IMR-90 (cell line): ENCODE data around the gene CDH23. TPM values are rescaled to one million over a fixed set of nuclear protein-coding genes. Genes with fewer than 3 reads are reported as not detected.

ENCODE experiments used
- ATAC-seq: fragments of 200-7000 bp; cut with Tn5 transposase; 2 replicates; pipeline ENCODE4 v1.9.1; 2020; ENCODE audit warnings: low read depth, mild to moderate bottlenecking, moderate library complexity
- BruUV-seq: library from RNA; stranded (reverse); fragments of 400-500 nt; replicated peaks from 2 replicates; lab custom pipeline; 2021; lab: Mats Ljungman, UMichigan
- CTCF ChIA-PET: fragments of 300-600 bp; formaldehyde crosslinking; extraction: SDS; loops from one replicate; lab custom pipeline; 2021; ENCODE audit warnings: antibody characterized with exemption; lab: Yijun Ruan, JAX
- POLR2A ChIA-PET: fragments of 300-600 bp; sonication (Branson Sonifier 250); formaldehyde crosslinking; loops from one replicate; lab custom pipeline; 2022; ENCODE audit warnings: antibody characterized with exemption; ENCODE audit not compliant: unreplicated experiment; lab: Charles Lee
- DNase-seq: peaks from one replicate; pipeline ENCODE4 v3.0.0; 2013
- H2AFZ ChIP-seq: replicated peaks from 2 replicates; pipeline ENCODE3; 2013; ENCODE audit warnings: low read length, mild to moderate bottlenecking; ENCODE audit not compliant: poor library complexity
- H2AK5ac ChIP-seq: 2 replicates; pipeline ENCODE4 v1.6.1; 2013; ENCODE audit warnings: low read depth, low read length, inconsistent platforms
- H2AK9ac ChIP-seq: replicated peaks from 2 replicates; pipeline ENCODE3; 2013; ENCODE audit warnings: mild to moderate bottlenecking, low read depth, low read length, moderate library complexity; ENCODE audit not compliant: poor library complexity
- H2BK120ac ChIP-seq: 2 replicates; pipeline ENCODE4 v1.6.1; 2013; ENCODE audit warnings: low read depth, low read length, inconsistent platforms
- H2BK15ac ChIP-seq: 3 replicates; pipeline ENCODE4 v1.6.1; 2013; ENCODE audit warnings: low read depth, low read length, inconsistent platforms
- H2BK20ac ChIP-seq: 2 replicates; pipeline ENCODE4 v1.6.1; 2013; ENCODE audit warnings: low read depth, mild to moderate bottlenecking, inconsistent platforms, low read length, moderate library complexity
- H2BK5ac ChIP-seq: 2 replicates; pipeline ENCODE4 v1.6.1; 2013; ENCODE audit warnings: mild to moderate bottlenecking, low read depth, low read length, inconsistent platforms; ENCODE audit not compliant: poor library complexity, severe bottlenecking
- H3K14ac ChIP-seq: replicated peaks from 2 replicates; pipeline ENCODE4 v1.6.1; 2013; ENCODE audit warnings: low read depth, low read length, inconsistent platforms
- H3K18ac ChIP-seq: 2 replicates; pipeline ENCODE4 v1.6.1; 2013; ENCODE audit warnings: low read depth, low read length, control low read depth
- H3K23ac ChIP-seq: 2 replicates; pipeline ENCODE4 v1.6.1; 2013; ENCODE audit warnings: low read depth, low read length, inconsistent platforms
- H3K27ac ChIP-seq: 2 replicates; pipeline ENCODE4 v1.5.1; 2013; ENCODE audit warnings: mild to moderate bottlenecking, control low read depth, low read length; ENCODE audit not compliant: insufficient read depth
- H3K27me3 ChIP-seq: 2 replicates; pipeline ENCODE4 v1.6.1; 2013; ENCODE audit warnings: low read length; ENCODE audit not compliant: control insufficient read depth, insufficient read depth
- H3K36me3 ChIP-seq: 2 replicates; pipeline ENCODE4 v1.6.1; 2013; ENCODE audit warnings: low read length, mixed read lengths; ENCODE audit not compliant: control insufficient read depth, insufficient read depth
- H3K4ac ChIP-seq: 2 replicates; pipeline ENCODE4 v1.6.1; 2013; ENCODE audit warnings: low read depth, low read length, inconsistent platforms
- H3K4me1 ChIP-seq: 2 replicates; pipeline ENCODE4 v1.6.1; 2013; ENCODE audit warnings: low read length, mixed read lengths; ENCODE audit not compliant: control insufficient read depth, insufficient read depth
- H3K4me2 ChIP-seq: 2 replicates; pipeline ENCODE4 v1.6.1; 2013; ENCODE audit warnings: low read depth, mild to moderate bottlenecking, control low read depth, low read length, moderate library complexity
- H3K4me3 ChIP-seq: 2 replicates; pipeline ENCODE4 v1.5.1; 2013; ENCODE audit warnings: low read depth, mild to moderate bottlenecking, control low read depth, low read length, moderate library complexity; ENCODE audit not compliant: insufficient read depth
- H3K56ac ChIP-seq: 2 replicates; pipeline ENCODE4 v1.6.1; 2013; ENCODE audit warnings: low read length, inconsistent platforms; ENCODE audit not compliant: insufficient read depth; ENCODE audit errors: extremely low read depth
- H3K79me1 ChIP-seq, 2 experiments: 2 replicates each; pipeline ENCODE4 v1.6.1; 2013; ENCODE audit warnings: low read length in 2 of 2, inconsistent platforms in 1 of 2, low read depth in 1 of 2
- H3K9ac ChIP-seq: 2 replicates; pipeline ENCODE4 v1.6.1; 2013; ENCODE audit warnings: low read depth, low read length, control low read depth
- H3K9me1 ChIP-seq: 2 replicates; pipeline ENCODE4 v1.6.1; 2013; ENCODE audit warnings: low read length, inconsistent platforms; ENCODE audit not compliant: insufficient read depth
- H3K9me3 ChIP-seq: 2 replicates; pipeline ENCODE4 v1.6.1; 2013; ENCODE audit warnings: low read length; ENCODE audit not compliant: control insufficient read depth, insufficient read depth
- H4K20me1 ChIP-seq: 2 replicates; pipeline ENCODE4 v1.6.1; 2013; ENCODE audit warnings: low read length, inconsistent platforms; ENCODE audit not compliant: insufficient read depth
- H4K5ac ChIP-seq: 2 replicates; pipeline ENCODE4 v1.6.1; 2013; ENCODE audit warnings: mild to moderate bottlenecking, low read depth, low read length, control low read depth
- H4K8ac ChIP-seq, 2 experiments: 2 replicates each; pipeline ENCODE4 v1.6.1; 2013; ENCODE audit warnings: low read depth in 2 of 2, low read length in 2 of 2, control low read depth in 1 of 2, inconsistent platforms in 1 of 2
- H4K91ac ChIP-seq: 2 replicates; pipeline ENCODE4 v1.6.1; 2013; ENCODE audit warnings: low read depth, low read length, inconsistent platforms; ENCODE audit not compliant: insufficient read depth
- BHLHE40 ChIP-seq: fragments of 150-350 bp; IDR thresholded peaks from 2 replicates; pipeline ENCODE4 v1.6.1; 2016; ENCODE audit warnings: mild to moderate bottlenecking, low read depth, low read length
- CEBPB ChIP-seq: IDR thresholded peaks from 2 replicates; pipeline ENCODE4 v1.6.1; 2012; ENCODE audit warnings: low read depth, low read length, improper control_type of control experiment
- FOS ChIP-seq: fragments of 150-350 bp; IDR thresholded peaks from 2 replicates; pipeline ENCODE4 v1.6.1; 2016; ENCODE audit warnings: low read depth, low read length
- MAFK ChIP-seq: IDR thresholded peaks from 2 replicates; pipeline ENCODE4 v1.6.1; 2012; ENCODE audit warnings: low read depth, low read length, improper control_type of control experiment
- MAZ ChIP-seq: IDR thresholded peaks from 2 replicates; pipeline ENCODE4 v1.6.1; 2012; ENCODE audit warnings: low read depth, mild to moderate bottlenecking, low read length, improper control_type of control experiment, moderate library complexity, borderline replicate concordance
- MXI1 ChIP-seq: IDR thresholded peaks from 2 replicates; pipeline ENCODE4 v1.6.1; 2012; ENCODE audit warnings: low read depth, mild to moderate bottlenecking, low read length, moderate library complexity, borderline replicate concordance
- NFE2L2 ChIP-seq: fragments of 150-350 bp; IDR thresholded peaks from 2 replicates; pipeline ENCODE4 v1.6.1; 2016; ENCODE audit warnings: low read depth, mild to moderate bottlenecking, low read length
- RAD21 ChIP-seq: IDR thresholded peaks from 2 replicates; pipeline ENCODE4 v1.6.1; 2012; ENCODE audit warnings: low read length, improper control_type of control experiment
- RCOR1 ChIP-seq: IDR thresholded peaks from 2 replicates; pipeline ENCODE4 v1.6.1; 2012; ENCODE audit warnings: mild to moderate bottlenecking, low read length, improper control_type of control experiment; ENCODE audit not compliant: insufficient replicate concordance
- RFX5 ChIP-seq: IDR thresholded peaks from 2 replicates; pipeline ENCODE4 v1.8.0; 2012; ENCODE audit warnings: low read depth, mild to moderate bottlenecking, low read length, moderate library complexity
- SMC3 ChIP-seq: fragments of 150-350 bp; IDR thresholded peaks from 2 replicates; pipeline ENCODE4 v1.6.1; 2016; ENCODE audit warnings: low read depth, mild to moderate bottlenecking, antibody characterized with exemption, low read length, moderate library complexity
- WGBS, 2 experiments: methylation state at CpG; one replicate each; pipeline versions ENCODE4 v1.1.5 to v1.1.7; 2013; ENCODE audit warnings: missing lambda C conversion rate in 2 of 2; ENCODE audit not compliant: insufficient read length in 1 of 2; ENCODE audit errors: extremely low coverage in 2 of 2; 5-methylcytosine and 5-hydroxymethylcytosine counted together
- dilution Hi-C: fragments of 300-500 bp; cut with HindIII; formaldehyde crosslinking; loops from one replicate; pipeline ENCODE4 v1.14.3; 2018; ENCODE audit warnings: low sequenced_read_pairs; ENCODE audit not compliant: unreplicated experiment
- in situ Hi-C: fragments of 300-500 bp; cut with MboI; formaldehyde crosslinking; loops from 3 replicates; pipeline ENCODE4 v1.14.3; 2019; ENCODE audit warnings: low sequenced_read_pairs, inconsistent platforms, mixed read lengths
- intact Hi-C: fragments of 100-400 bp; cut with micrococcal nuclease; formaldehyde crosslinking; loops from 2 replicates; pipeline ENCODE4 v1.10.0; 2022
- polyA plus RNA-seq, 3 experiments: library from polyadenylated mRNA; depleted of rRNA; stranded (reverse); fragments of >200 nt; gene quantifications; 2 replicates each; pipeline ENCODE4 v1.2.3, GENCODE V29; 2012; ENCODE audit warnings: low replicate concordance in 1 of 3
- total RNA-seq: library from RNA; depleted of rRNA; stranded (reverse); fragments of >200 nt; gene quantifications from 2 replicates; pipeline ENCODE4 v1.2.3, GENCODE V29; 2012
- TF ChIP-seq, protein P1 (sequence below): fragments of 150-350 bp; IDR thresholded peaks from 2 replicates; pipeline ENCODE4 v1.6.1; 2017; ENCODE audit warnings: mild to moderate bottlenecking, antibody characterized with exemption, low read length, low read depth
- TF ChIP-seq, protein P2 (sequence below): conservative IDR thresholded peaks from 2 replicates; pipeline ENCODE4 v1.5.1; 2012; ENCODE audit warnings: mild to moderate bottlenecking, low read depth, low read length, improper control_type of control experiment

Gene CDH23
- total and polyA plus RNA-seq, 2 of the 4 experiments (the other 2 are of a cell fraction), result under 0.01 to 0.03 TPM

DNA sequence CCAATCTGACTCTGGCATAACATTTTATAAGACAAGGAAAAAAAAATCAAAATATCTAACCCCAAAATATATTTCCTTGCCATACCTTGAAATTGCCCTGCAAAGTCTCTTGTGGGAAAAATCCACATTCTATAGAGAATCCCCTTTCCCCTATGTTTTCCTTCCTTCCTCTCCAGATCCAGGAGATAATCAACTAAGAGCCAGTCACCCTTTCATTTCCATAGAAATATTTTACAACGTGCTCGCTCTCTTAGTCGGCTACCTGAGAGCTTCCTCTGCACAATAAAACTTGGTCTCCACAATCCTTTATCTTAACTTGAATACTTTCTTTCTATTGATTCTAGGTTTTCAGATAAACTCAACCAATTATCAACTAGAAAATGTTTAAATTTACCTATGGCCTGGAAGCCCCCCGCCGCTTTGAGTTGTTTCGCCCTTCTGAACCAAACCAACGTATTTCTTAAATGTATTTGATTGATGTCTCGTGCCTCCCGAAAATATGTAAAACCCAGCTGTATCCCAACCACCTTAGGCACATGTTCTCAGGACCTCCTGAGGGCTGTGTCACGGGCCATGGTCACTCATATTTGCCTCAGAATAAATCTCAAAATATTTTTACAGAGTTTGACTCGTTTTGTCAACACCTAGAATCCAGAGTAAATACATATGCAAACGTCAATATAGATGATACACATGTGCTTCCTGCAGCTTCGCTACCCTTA, 453.5 kb downstream of the CDH23 start:
- Histone ChIP-seq H3K9me1 (peaks cover 6% of the 10 kb centered on the region), H3K27ac (peak overlapping the region; percentile 94), H3K14ac (peak overlapping the region; percentile 96), H3K4me1 (peaks cover 9% of the 10 kb centered on the region), H3K4me2 (peak overlapping the region; percentile 91), H3K79me1 (peaks cover 14 to 53% of the 10 kb centered on the region in 2 experiments), H3K9ac (peak overlapping the region; percentile 95), H2AK9ac (peak overlapping the region; percentile 98), H3K23ac (peak overlapping the region; percentile 94), H2BK20ac (no peak overlapping the region; the same call in 1 of the 2 replicates), H4K91ac (peak overlapping the region; percentile 91; the same call in 1 of the 2 replicates), H4K20me1 (peaks cover 51% of the 10 kb centered on the region), H3K4me3 (peak overlapping the region; percentile 82), H2AFZ (peak overlapping the region; percentile 94), H2BK15ac (peak overlapping the region; percentile 56; the same call in 2 of the 3 replicates), H3K27me3 (no peaks in the 10 kb centered on the region), H3K9me3 (no peaks in the 10 kb centered on the region), H2BK120ac (peak overlapping the region; percentile 75; the same call in 1 of the 2 replicates), H3K36me3 (no peaks in the 10 kb centered on the region), H4K5ac (0 out of 2 replicates have a peak overlapping the region, but pooled peaks have one; percentile 3), H2BK5ac (peak overlapping the region; percentile 96), H3K56ac (peak overlapping the region; percentile 49; the same call in 1 of the 2 replicates), H3K18ac (peak overlapping the region; percentile 83), H3K4ac (peak overlapping the region; percentile 92), H2AK5ac (peak overlapping the region; percentile 92), H4K8ac (peak overlapping the region; percentile 36 to 84; a peak in 2 of 4 replicates)
- BruUV-seq, result TSS peak; percentile 61
- ChIA-PET CTCF (interaction anchor here (0.7 to 2.0 kb wide), 2 partner anchors 46 to 149 kb away, joined by 3 to 7 read pairs; no protein-coding TSS in a partner anchor), POLR2A (interaction anchor here (0.7 to 1.6 kb wide), 3 partner anchors 14 to 84 kb away, joined by 3 to 4 read pairs (median 3); no protein-coding TSS in a partner anchor)
- WGBS, 2 experiments, result 25% methylated on average over 6 of the region's 13 CpGs; no CpG with 5 or more reads in 1 of the 2 experiments
- in situ Hi-C loops, result no loop called here
- dilution Hi-C loops, result no loop called here
- no peak for ATAC-seq
- no peak for DNase-seq
- intact Hi-C loops, result no loop called here
- no peak for TF ChIP-seq RFX5
- TF ChIP-seq FOS, result no peak
- no peak for TF ChIP-seq MAZ
- TF ChIP-seq, protein P1, sequence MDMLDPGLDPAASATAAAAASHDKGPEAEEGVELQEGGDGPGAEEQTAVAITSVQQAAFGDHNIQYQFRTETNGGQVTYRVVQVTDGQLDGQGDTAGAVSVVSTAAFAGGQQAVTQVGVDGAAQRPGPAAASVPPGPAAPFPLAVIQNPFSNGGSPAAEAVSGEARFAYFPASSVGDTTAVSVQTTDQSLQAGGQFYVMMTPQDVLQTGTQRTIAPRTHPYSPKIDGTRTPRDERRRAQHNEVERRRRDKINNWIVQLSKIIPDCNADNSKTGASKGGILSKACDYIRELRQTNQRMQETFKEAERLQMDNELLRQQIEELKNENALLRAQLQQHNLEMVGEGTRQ, result no peak
- no peak for TF ChIP-seq NFE2L2
- TF ChIP-seq MXI1, result no peak
- no peak for TF ChIP-seq RCOR1
- TF ChIP-seq CEBPB, result no peak
- no peak for TF ChIP-seq RAD21
- no peak for TF ChIP-seq BHLHE40
- no peak for TF ChIP-seq MAFK
- TF ChIP-seq, protein P2, sequence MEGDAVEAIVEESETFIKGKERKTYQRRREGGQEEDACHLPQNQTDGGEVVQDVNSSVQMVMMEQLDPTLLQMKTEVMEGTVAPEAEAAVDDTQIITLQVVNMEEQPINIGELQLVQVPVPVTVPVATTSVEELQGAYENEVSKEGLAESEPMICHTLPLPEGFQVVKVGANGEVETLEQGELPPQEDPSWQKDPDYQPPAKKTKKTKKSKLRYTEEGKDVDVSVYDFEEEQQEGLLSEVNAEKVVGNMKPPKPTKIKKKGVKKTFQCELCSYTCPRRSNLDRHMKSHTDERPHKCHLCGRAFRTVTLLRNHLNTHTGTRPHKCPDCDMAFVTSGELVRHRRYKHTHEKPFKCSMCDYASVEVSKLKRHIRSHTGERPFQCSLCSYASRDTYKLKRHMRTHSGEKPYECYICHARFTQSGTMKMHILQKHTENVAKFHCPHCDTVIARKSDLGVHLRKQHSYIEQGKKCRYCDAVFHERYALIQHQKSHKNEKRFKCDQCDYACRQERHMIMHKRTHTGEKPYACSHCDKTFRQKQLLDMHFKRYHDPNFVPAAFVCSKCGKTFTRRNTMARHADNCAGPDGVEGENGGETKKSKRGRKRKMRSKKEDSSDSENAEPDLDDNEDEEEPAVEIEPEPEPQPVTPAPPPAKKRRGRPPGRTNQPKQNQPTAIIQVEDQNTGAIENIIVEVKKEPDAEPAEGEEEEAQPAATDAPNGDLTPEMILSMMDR, result no peak
- TF ChIP-seq SMC3, result no peak
